DOHH2 (cell line): ENCODE data around the gene CDKN1C.

Experiments used
- EZH2phosphoT487 ChIP-seq: fragments of 200-600 bp; sonication (generic); IDR thresholded peaks from 2 replicates; pipeline ENCODE4 v1.6.1; 2017; ENCODE audit warnings: borderline replicate concordance, mild to moderate bottlenecking, antibody characterized with exemption, low read length, moderate library complexity, mixed read lengths
- TF ChIP-seq, protein P1 (sequence below): fragments of 200-600 bp; sonication (generic); IDR thresholded peaks from one replicate; pipeline ENCODE4 v1.5.1; 2014; ENCODE audit warnings: antibody characterized with exemption, mild to moderate bottlenecking, low read depth, low read length; ENCODE audit not compliant: poor library complexity, severe bottlenecking

DNA sequence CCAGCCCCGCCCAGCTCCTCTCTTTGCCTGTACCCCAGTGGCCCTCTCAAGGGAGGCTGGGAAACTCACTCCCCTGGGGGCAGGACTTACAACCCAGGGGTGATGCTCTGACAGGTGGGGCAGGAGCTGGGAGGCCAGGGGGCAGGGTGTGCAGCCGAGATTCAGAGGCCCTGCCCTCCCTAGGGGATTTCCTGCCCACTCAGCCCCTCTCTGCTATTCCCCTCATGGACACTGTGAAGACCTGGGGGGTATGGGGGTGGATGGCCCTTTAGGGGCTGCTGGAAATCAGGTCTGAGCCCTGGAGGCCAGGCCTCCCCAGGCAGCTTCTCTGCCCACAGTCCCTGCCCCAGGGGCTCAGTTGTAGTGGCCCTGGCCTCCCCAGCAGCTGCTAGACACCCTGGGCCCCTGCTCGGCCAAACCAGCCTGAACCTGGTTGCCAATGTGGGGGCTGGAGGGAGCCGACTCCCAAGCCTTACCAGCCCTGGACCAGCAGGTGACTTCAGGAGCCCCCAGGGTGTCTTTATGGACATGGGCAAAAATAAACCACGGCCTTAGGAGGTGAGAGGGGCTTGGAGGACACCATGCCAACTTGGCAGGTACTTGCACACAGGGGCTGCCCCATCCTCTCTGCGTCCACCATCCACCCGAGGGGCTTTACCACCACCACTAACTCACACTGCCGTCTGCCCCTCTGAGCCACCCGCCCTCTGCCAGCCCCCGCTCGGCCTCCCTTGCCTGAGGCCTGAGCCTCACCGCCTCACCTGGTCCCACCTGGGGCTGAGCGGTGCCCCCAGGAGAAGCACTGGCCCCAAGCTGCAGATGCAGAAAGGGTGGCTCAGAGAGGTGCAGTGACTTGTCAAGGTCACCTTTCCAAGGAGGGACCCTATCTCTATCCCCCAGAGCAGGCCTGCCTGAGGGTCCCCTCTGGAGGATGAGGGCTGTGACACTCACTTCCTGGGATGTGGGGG lies 46.5 kb upstream of the CDKN1C start:
- no peak for TF ChIP-seq EZH2phosphoT487
- TF ChIP-seq, protein P1, sequence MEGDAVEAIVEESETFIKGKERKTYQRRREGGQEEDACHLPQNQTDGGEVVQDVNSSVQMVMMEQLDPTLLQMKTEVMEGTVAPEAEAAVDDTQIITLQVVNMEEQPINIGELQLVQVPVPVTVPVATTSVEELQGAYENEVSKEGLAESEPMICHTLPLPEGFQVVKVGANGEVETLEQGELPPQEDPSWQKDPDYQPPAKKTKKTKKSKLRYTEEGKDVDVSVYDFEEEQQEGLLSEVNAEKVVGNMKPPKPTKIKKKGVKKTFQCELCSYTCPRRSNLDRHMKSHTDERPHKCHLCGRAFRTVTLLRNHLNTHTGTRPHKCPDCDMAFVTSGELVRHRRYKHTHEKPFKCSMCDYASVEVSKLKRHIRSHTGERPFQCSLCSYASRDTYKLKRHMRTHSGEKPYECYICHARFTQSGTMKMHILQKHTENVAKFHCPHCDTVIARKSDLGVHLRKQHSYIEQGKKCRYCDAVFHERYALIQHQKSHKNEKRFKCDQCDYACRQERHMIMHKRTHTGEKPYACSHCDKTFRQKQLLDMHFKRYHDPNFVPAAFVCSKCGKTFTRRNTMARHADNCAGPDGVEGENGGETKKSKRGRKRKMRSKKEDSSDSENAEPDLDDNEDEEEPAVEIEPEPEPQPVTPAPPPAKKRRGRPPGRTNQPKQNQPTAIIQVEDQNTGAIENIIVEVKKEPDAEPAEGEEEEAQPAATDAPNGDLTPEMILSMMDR, result no peak
